Fibroblast of lung (primary cell): ENCODE results near the gene FAM174B. TPM values are rescaled to one million over a fixed set of nuclear protein-coding genes. Genes with fewer than 3 reads are reported as not detected.

Source experiments
- DNase-seq, 2 donors: peaks; one replicate each; pipeline versions ENCODE4 v3.0.0 to v3.0.0-alpha.2; 2010; ENCODE audit warnings: low read depth in 2 of 2
- H2AFZ ChIP-seq: 2 replicates; pipeline ENCODE4 v1.5.1; 2012; ENCODE audit warnings: low read length, control low read depth, inconsistent platforms
- H3K27ac ChIP-seq: 2 replicates; pipeline ENCODE4 v1.5.1; 2011; ENCODE audit warnings: low read length, control low read depth; ENCODE audit not compliant: insufficient read depth
- H3K27me3 ChIP-seq: 2 replicates; pipeline ENCODE4 v1.5.1; 2011; ENCODE audit warnings: mild to moderate bottlenecking, low read length; ENCODE audit not compliant: control insufficient read depth, insufficient read depth
- H3K36me3 ChIP-seq: 2 replicates; pipeline ENCODE4 v1.5.1; 2011; ENCODE audit warnings: low read length; ENCODE audit not compliant: control insufficient read depth, insufficient read depth
- H3K4me1 ChIP-seq: 2 replicates; pipeline ENCODE4 v1.5.1; 2011; ENCODE audit warnings: low read length; ENCODE audit not compliant: control insufficient read depth, insufficient read depth; ENCODE audit errors: extremely low read depth
- H3K4me2 ChIP-seq: 2 replicates; pipeline ENCODE4 v1.5.1; 2011; ENCODE audit warnings: low read length, control low read depth; ENCODE audit not compliant: insufficient read depth; ENCODE audit errors: extremely low read depth
- H3K4me3 ChIP-seq, 4 experiments: fragments of 200-600 bp in 1 of 4; sonication (generic) in 1 of 4; replicated peaks in 1 of 4; 2 replicates each; pipeline ENCODE4 v1.5.1; 2011 to 2016; ENCODE audit warnings: low read length in 4 of 4, low read depth in 3 of 4, mild to moderate bottlenecking in 3 of 4, control low read depth in 2 of 4, inconsistent platforms in 1 of 4, mixed read lengths in 1 of 4; ENCODE audit not compliant: insufficient read depth in 1 of 4; ENCODE audit errors: control extremely low read depth in 1 of 4
- H3K79me2 ChIP-seq: 2 replicates; pipeline ENCODE4 v1.5.1; 2012; ENCODE audit warnings: mild to moderate bottlenecking, low read length, inconsistent platforms; ENCODE audit not compliant: control insufficient read depth, insufficient read depth
- H3K9ac ChIP-seq: 2 replicates; pipeline ENCODE4 v1.5.1; 2011; ENCODE audit warnings: mild to moderate bottlenecking, low read length, control low read depth; ENCODE audit not compliant: insufficient read depth
- H3K9me3 ChIP-seq: 2 replicates; pipeline ENCODE4 v1.5.1; 2012; ENCODE audit warnings: low read depth, low read length; ENCODE audit not compliant: control insufficient read depth, insufficient read depth
- H4K20me1 ChIP-seq: 2 replicates; pipeline ENCODE4 v1.5.1; 2011; ENCODE audit warnings: low read length; ENCODE audit not compliant: control insufficient read depth, insufficient read depth; ENCODE audit errors: extremely low read depth
- CTCF ChIP-seq, 2 donors: IDR thresholded peaks in 1 of 2; conservative IDR thresholded peaks in 1 of 2; 1 replicate in 1 of 2; 2 replicates in 1 of 2; pipeline ENCODE4 v1.5.1; 2011 to 2012; ENCODE audit warnings: low read length in 2 of 2, control low read depth in 1 of 2, inconsistent platforms in 1 of 2, low read depth in 1 of 2, mild to moderate bottlenecking in 1 of 2
- EZH2 ChIP-seq: IDR thresholded peaks from 2 replicates; pipeline ENCODE4 v1.5.1; 2012; ENCODE audit warnings: low read length, control low read depth, mild to moderate bottlenecking; ENCODE audit errors: missing control alignments
- polyA plus RNA-seq, 2 donors: library from polyadenylated mRNA; depleted of rRNA in 1 of 2; stranded (reverse) in 1 of 2; unstranded in 1 of 2; fragments of >200 nt; gene quantifications; 2 replicates each; pipeline ENCODE4 v1.2.1, GENCODE V29; 2011 to 2012; ENCODE audit warnings: missing spikeins in 1 of 2
- total RNA-seq: library from RNA; depleted of rRNA; stranded (reverse); fragments of >200 nt; gene quantifications from 2 replicates; pipeline ENCODE4 v1.2.1, GENCODE V29; 2014

The FAM174B gene
- total and polyA plus RNA-seq, 2 donors (not counting 1 experiment from before 2014, with no cell fraction given) = 0.87 to 2.8 TPM

- peaks cover 2% of the 10 kb centered on the region for H3K4me1 ChIP-seq
- no peak overlapping the region for H3K9ac ChIP-seq
- H3K4me2 ChIP-seq = no peak overlapping the region
- no peak for TF ChIP-seq EZH2
- TF ChIP-seq CTCF (conservative IDR thresholded peaks at IDR 0.05 in 1 of 2, IDR thresholded peaks at IDR 0.05 in 1 of 2; ENCODE audit: low read depth in 1 of 2, low read length in 2 of 2) = peak; percentile 29 to 49
- no peaks in the 10 kb centered on the region for H3K79me2 ChIP-seq
- H3K27me3 ChIP-seq = no peaks in the 10 kb centered on the region
- no peak overlapping the region for H3K4me3 ChIP-seq
- no peak overlapping the region for H2AFZ ChIP-seq
- no peaks in the 10 kb centered on the region for H4K20me1 ChIP-seq
- H3K9me3 ChIP-seq = no peaks in the 10 kb centered on the region
- DNase-seq = peak; percentile 4 to 44
- H3K36me3 ChIP-seq = no peaks in the 10 kb centered on the region
- H3K27ac ChIP-seq = no peak overlapping the region
Measured at GRCh38 chr15:92683511-92683834, 27.9 kb upstream of the FAM174B start.

GRCh38 chr15:92682741-92683510 lies 27.4 kb upstream of the FAM174B start:
- H3K36me3 ChIP-seq = no peaks in the 10 kb centered on the region
- peaks cover 2% of the 10 kb centered on the region for H3K4me1 ChIP-seq
- H3K9ac ChIP-seq = no peak overlapping the region
- no peaks in the 10 kb centered on the region for H4K20me1 ChIP-seq
- no peak overlapping the region for H3K4me3 ChIP-seq
- TF ChIP-seq EZH2 (no peak), CTCF (conservative IDR thresholded peaks at IDR 0.05 in 1 of 2, IDR thresholded peaks at IDR 0.05 in 1 of 2; ENCODE audit: low read depth in 1 of 2, low read length in 2 of 2) (no peak)
- H3K9me3 ChIP-seq = no peaks in the 10 kb centered on the region
- no peaks in the 10 kb centered on the region for H3K79me2 ChIP-seq
- no peak overlapping the region for H3K27ac ChIP-seq
- no peak overlapping the region for H2AFZ ChIP-seq
- no peak overlapping the region for H3K4me2 ChIP-seq
- DNase-seq = peak in 1 of 2 donors; percentile 37
- no peaks in the 10 kb centered on the region for H3K27me3 ChIP-seq

GRCh38 chr15:92681141-92681631 lies 25.6 kb upstream of the FAM174B start:
- no peaks in the 10 kb centered on the region for H3K79me2 ChIP-seq

More at GRCh38 chr15:92681141-92681631, 25.6 kb upstream of the FAM174B start:
- Histone ChIP-seq H3K4me2 (no peak overlapping the region), H3K36me3 (no peaks in the 10 kb centered on the region), H3K27me3 (no peaks in the 10 kb centered on the region), H3K9me3 (no peaks in the 10 kb centered on the region), H3K9ac (no peak overlapping the region), H4K20me1 (no peaks in the 10 kb centered on the region), H3K27ac (no peak overlapping the region), H2AFZ (no peak overlapping the region), H3K4me1 (peaks cover 2% of the 10 kb centered on the region), H3K4me3 (no peak overlapping the region)
- DNase-seq = peak; percentile 76 to 96
- TF ChIP-seq CTCF (conservative IDR thresholded peaks at IDR 0.05 in 1 of 2, IDR thresholded peaks at IDR 0.05 in 1 of 2; ENCODE audit: low read depth in 1 of 2, low read length in 2 of 2) = no peak
- TF ChIP-seq EZH2 = no peak
